ENCODE measurements around the gene CLDN7.
A peak's percentile ranks its signal among the peaks of the same experiment; 100 is the strongest.

Gene CLDN7

GRCh38 chr17:7251661-7252175 is 10.6 kb downstream of the CLDN7 start, which contains the start of gene CTDNEP1:
Gene CTDNEP1 (minus strand): TSS chr17:7251734. CDS start chr17:7251296, 438 bp downstream.
- Histone ChIP-seq H3K27me3 (ENCODE audit: insufficient read depth, poor library complexity, severe bottlenecking) (no peaks in the 10 kb centered on the region), H3K27ac (ENCODE audit: poor library complexity, severe bottlenecking) (peak within 1 kb of the TSS; percentile 70), H3K36me3 (ENCODE audit: low read depth) (peaks cover 32% of the 10 kb centered on the region), H3K9me3 (ENCODE audit: severe bottlenecking) (no peaks in the 10 kb centered on the region), H3K4me3 (ENCODE audit: severe bottlenecking) (peak within 1 kb of the TSS; percentile 62), H3K4me1 (ENCODE audit: insufficient read depth, poor library complexity, severe bottlenecking) (no peaks in the 10 kb centered on the region)
- DNase-seq (ENCODE audit: low spot score) (peak; percentile 97), ATAC-seq (ENCODE audit: low read depth) (peak; percentile 87)
- TF ChIP-seq CTCF (IDR thresholded peaks at IDR 0.05; ENCODE audit: poor library complexity, severe bottlenecking), result no peak

GRCh38 chr17:7250695-7251627 is 11.3 kb downstream of the CLDN7 start:
- TF ChIP-seq CTCF (IDR thresholded peaks at IDR 0.05; ENCODE audit: poor library complexity, severe bottlenecking), result no peak
- peak overlapping the region; percentile 70 for H3K27ac ChIP-seq (ENCODE audit: poor library complexity, severe bottlenecking)
- no peaks in the 10 kb centered on the region for H3K27me3 ChIP-seq (ENCODE audit: insufficient read depth, poor library complexity, severe bottlenecking)
- H3K4me1 ChIP-seq (ENCODE audit: insufficient read depth, poor library complexity, severe bottlenecking), result no peaks in the 10 kb centered on the region
- H3K36me3 ChIP-seq (ENCODE audit: low read depth), result peaks cover 34% of the 10 kb centered on the region
- DNase-seq (ENCODE audit: low spot score) (no peak), ATAC-seq (ENCODE audit: low read depth) (peak; percentile 3; the same call in 2 of the 3 replicates)
- no peaks in the 10 kb centered on the region for H3K9me3 ChIP-seq (ENCODE audit: severe bottlenecking)
- peak overlapping the region; percentile 62 for H3K4me3 ChIP-seq (ENCODE audit: severe bottlenecking)

GRCh38 chr17:7249830-7250229 is 12.4 kb downstream of the CLDN7 start:
- no peak for TF ChIP-seq CTCF (IDR thresholded peaks at IDR 0.05; ENCODE audit: poor library complexity, severe bottlenecking)
- Histone ChIP-seq H3K36me3 (ENCODE audit: low read depth) (peaks cover 35% of the 10 kb centered on the region), H3K9me3 (ENCODE audit: severe bottlenecking) (no peaks in the 10 kb centered on the region), H3K4me1 (ENCODE audit: insufficient read depth, poor library complexity, severe bottlenecking) (no peaks in the 10 kb centered on the region), H3K27me3 (ENCODE audit: insufficient read depth, poor library complexity, severe bottlenecking) (no peaks in the 10 kb centered on the region), H3K27ac (ENCODE audit: poor library complexity, severe bottlenecking) (no peak overlapping the region), H3K4me3 (ENCODE audit: severe bottlenecking) (no peak overlapping the region)
- DNase-seq (ENCODE audit: low spot score) (no peak), ATAC-seq (ENCODE audit: low read depth) (no peak)

- no peak overlapping the region for H3K27ac ChIP-seq (ENCODE audit: poor library complexity, severe bottlenecking)
- H3K4me3 ChIP-seq (ENCODE audit: severe bottlenecking), result no peak overlapping the region
These were observed 13.1 kb downstream of the CLDN7 start for GRCh38 chr17:7249214-7249613.

More at GRCh38 chr17:7249214-7249613, 13.1 kb downstream of the CLDN7 start:
- Histone ChIP-seq H3K9me3 (ENCODE audit: severe bottlenecking) (no peaks in the 10 kb centered on the region), H3K4me1 (ENCODE audit: insufficient read depth, poor library complexity, severe bottlenecking) (no peaks in the 10 kb centered on the region), H3K36me3 (ENCODE audit: low read depth) (peaks cover 37% of the 10 kb centered on the region), H3K27me3 (ENCODE audit: insufficient read depth, poor library complexity, severe bottlenecking) (no peaks in the 10 kb centered on the region)
- ATAC-seq (ENCODE audit: low read depth), result no peak
- no peak for DNase-seq (ENCODE audit: low spot score)
- TF ChIP-seq CTCF (IDR thresholded peaks at IDR 0.05; ENCODE audit: poor library complexity, severe bottlenecking), result no peak
